Stimulated activated naive CD8-positive, alpha-beta T cell treated with anti-CD3 and anti-CD28 coated beads, Interleukin-15, Interleukin-2, amounts not matched to agents 100 ng/mL and 50 ng/mL, for 24 hours (primary cell): ENCODE measurements around the gene TENT4A.

ENCODE experiments used
- H3K27ac Mint-ChIP-seq: one replicate; pipeline ENCODE4 v1.8.0; 2021; ENCODE audit warnings: mild to moderate bottlenecking, mixed read lengths
- H3K27me3 Mint-ChIP-seq: one replicate; pipeline ENCODE4 v1.8.0; 2021; ENCODE audit warnings: mixed read lengths
- H3K36me3 Mint-ChIP-seq: one replicate; pipeline ENCODE4 v1.8.0; 2021; ENCODE audit warnings: low read depth, mixed read lengths
- H3K4me1 Mint-ChIP-seq: one replicate; pipeline ENCODE4 v1.8.0; 2021; ENCODE audit warnings: low read depth, mixed read lengths
- H3K4me3 Mint-ChIP-seq: one replicate; pipeline ENCODE4 v1.8.0; 2021; ENCODE audit warnings: mild to moderate bottlenecking, mixed read lengths
- H3K9me3 Mint-ChIP-seq: one replicate; pipeline ENCODE4 v1.8.0; 2021; ENCODE audit warnings: mixed read lengths

The TENT4A gene

DNA sequence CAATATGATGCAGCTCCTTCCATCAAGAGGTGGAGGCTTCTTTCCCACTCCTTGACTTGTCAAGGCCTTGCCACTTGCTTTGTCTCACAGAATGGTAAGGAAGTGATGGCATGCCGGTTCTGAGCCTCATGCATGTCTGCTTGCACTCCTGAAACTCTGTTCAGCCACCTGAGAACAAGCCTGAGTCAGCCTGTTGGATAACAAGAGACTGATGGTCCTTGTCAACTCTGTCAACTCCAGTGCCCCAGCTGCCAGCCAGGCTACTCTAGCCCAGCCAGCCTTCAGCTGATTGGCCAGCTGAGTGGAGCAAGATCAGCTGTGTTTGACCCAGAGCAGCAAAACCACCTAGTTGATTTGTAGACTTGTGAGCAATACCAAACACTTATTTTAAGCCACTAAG is 4.4 kb upstream of the TENT4A start:
- Mint-ChIP-seq H3K36me3 (no peaks in the 10 kb centered on the region), H3K4me1 (peaks cover 31% of the 10 kb centered on the region), H3K27ac (no peak overlapping the region), H3K9me3 (no peaks in the 10 kb centered on the region), H3K4me3 (no peak overlapping the region), H3K27me3 (peaks cover 7% of the 10 kb centered on the region)

GRCh38 chr5:6710070-6710469 is 3.2 kb upstream of the TENT4A start:
- H3K4me1 Mint-ChIP-seq = peaks cover 23% of the 10 kb centered on the region
- no peaks in the 10 kb centered on the region for H3K9me3 Mint-ChIP-seq
- no peak overlapping the region for H3K27ac Mint-ChIP-seq
- no peak overlapping the region for H3K4me3 Mint-ChIP-seq
- peaks cover 7% of the 10 kb centered on the region for H3K27me3 Mint-ChIP-seq
- peaks cover 3% of the 10 kb centered on the region for H3K36me3 Mint-ChIP-seq

GRCh38 chr5:6710551-6711318 is 2.5 kb upstream of the TENT4A start:
- Mint-ChIP-seq H3K4me1 (peaks cover 23% of the 10 kb centered on the region), H3K27me3 (peaks cover 7% of the 10 kb centered on the region), H3K36me3 (peaks cover 3% of the 10 kb centered on the region), H3K9me3 (no peaks in the 10 kb centered on the region), H3K27ac (peak overlapping the region; percentile 76), H3K4me3 (no peak overlapping the region)

DNA sequence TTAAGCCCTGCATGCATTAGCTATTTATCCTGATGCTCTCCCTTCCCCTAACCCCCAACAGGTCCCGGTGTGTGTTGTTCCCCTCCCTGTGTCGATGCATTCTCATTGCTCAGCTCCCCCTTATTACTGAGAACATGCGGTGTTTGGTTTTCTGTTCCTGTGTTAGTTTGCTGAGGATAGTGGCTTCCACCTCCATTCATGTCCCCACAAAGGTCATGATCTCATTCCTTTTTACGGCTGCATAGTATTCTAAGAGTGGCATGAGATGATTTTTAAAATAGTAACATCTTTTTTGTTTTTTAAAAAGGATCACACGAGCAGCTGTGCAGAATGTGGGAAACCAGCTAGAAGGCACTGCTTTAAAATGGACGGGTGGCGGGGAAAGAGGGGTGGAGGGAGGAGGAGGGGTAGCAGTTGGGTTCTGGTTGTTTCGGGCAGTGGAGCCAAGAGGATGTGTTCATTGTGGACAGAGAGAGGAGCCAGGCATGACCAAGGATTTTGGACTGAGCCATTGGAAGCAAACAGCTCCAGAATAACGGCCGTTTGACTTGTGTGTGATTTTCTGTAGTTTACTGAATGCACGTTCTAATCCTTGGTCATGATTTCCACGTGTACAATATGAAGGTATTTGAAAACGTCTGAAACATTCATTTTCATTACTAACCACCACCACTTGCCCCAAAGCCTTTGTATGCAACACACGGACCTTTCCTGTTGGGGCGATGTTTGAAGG is 1.7 kb upstream of the TENT4A start:
- H3K27ac Mint-ChIP-seq = peak overlapping the region; percentile 95
- H3K4me1 Mint-ChIP-seq = peaks cover 31% of the 10 kb centered on the region
- peaks cover 9% of the 10 kb centered on the region for H3K36me3 Mint-ChIP-seq
- H3K4me3 Mint-ChIP-seq = peak overlapping the region; percentile 82
- H3K27me3 Mint-ChIP-seq = peaks cover 7% of the 10 kb centered on the region
- H3K9me3 Mint-ChIP-seq = no peaks in the 10 kb centered on the region

DNA sequence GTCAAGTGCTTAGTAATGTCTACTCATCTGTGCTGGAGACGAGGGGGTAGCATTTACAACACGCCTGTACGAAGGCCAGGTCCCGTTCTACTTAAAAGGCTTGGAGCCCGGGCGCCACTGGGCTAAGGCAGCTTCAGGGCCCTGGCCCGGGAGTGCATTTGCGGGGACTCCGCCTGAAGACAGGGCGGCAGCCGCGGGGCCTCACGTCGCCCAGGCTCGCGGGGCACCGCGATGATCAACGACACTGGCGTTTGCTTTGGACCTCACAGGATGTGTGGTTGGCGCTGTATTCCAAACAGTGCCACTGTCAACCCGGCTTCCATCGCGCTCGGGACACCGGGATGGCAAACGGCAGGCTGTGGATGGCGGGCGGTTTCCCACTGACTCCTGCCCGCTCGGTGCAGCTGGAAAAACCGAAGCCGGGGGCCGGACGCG is 1.1 kb upstream of the TENT4A start:
- Mint-ChIP-seq H3K27me3 (peaks cover 7% of the 10 kb centered on the region), H3K27ac (peak overlapping the region; percentile 95), H3K36me3 (peaks cover 11% of the 10 kb centered on the region), H3K9me3 (no peaks in the 10 kb centered on the region), H3K4me1 (peaks cover 37% of the 10 kb centered on the region), H3K4me3 (peak overlapping the region; percentile 82)

DNA sequence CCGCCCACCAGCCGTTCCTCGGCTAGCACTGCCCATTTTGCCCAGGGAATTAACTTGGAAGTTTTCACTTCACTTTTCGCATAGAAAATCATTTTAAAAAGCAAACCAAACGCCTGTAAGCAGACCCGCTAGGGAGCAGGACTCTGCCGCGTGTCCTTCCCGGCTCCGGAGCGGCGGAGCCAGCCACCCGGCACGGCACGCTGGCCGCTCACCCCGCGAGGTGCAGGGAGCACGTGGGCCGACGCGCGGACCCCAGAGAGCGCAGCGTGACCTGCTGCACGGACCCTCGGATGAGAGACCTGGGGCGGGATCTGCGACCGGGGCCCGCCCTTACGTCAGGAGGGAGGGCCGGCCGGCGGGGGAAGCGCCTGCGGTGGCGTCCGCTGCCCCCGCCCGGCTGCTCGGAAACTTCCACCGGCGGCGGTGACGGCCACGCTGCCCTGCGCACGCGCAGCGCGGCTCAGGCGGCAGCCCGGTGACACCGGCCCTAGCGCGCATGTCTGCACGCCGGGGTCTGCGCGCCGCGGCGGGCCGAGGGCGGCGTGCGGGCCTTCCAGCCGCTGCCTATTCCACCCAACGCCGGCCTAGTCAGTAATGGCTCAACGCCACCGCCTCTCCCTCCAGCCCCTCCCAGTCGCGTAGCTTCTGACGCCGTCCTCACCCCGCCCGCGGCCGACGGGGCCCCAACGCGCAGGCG is 507 bp upstream of the TENT4A start:
- peaks cover 7% of the 10 kb centered on the region for H3K27me3 Mint-ChIP-seq
- peak overlapping the region; percentile 95 for H3K27ac Mint-ChIP-seq
- peaks cover 11% of the 10 kb centered on the region for H3K36me3 Mint-ChIP-seq
- H3K4me3 Mint-ChIP-seq = peak overlapping the region; percentile 82
- H3K4me1 Mint-ChIP-seq = peaks cover 42% of the 10 kb centered on the region
- H3K9me3 Mint-ChIP-seq = no peaks in the 10 kb centered on the region

DNA sequence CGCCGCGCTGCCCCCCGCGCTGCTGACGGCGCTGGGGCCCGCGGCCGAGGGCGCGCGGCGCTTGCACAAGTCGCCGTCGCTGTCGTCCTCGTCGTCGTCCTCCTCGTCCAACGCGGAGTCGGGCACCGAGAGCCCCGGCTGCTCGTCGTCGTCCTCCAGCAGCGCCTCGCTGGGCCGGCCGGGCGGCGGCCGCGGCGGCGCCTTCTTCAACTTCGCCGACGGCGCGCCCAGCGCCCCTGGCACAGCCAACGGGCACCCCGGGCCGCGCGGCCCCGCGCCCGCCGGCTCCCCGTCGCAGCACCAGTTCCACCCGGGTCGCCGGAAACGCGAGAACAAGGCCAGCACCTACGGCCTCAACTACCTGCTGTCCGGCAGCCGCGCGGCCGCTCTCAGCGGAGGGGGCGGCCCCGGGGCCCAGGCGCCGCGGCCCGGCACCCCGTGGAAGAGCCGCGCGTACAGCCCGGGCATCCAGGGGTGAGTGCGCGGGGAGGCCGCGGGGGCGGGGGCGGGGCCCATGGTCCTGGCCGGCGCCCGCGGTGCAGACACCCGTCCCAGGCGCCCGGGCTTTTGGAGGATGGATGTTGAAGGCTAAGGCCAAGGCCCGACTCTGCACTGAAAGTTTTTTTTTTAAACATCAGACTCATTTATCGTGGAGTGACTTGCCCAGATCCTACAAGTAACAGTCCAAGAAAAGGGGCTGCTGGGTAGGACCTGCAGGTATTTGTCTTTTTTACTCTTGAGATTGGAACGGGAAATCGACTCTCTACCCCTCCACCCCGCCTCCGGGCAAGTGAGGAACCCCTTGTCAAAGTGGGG is 1.2 kb downstream of the TENT4A start:
- H3K27me3 Mint-ChIP-seq = peaks cover 7% of the 10 kb centered on the region
- H3K4me3 Mint-ChIP-seq = peak overlapping the region; percentile 90
- H3K9me3 Mint-ChIP-seq = no peaks in the 10 kb centered on the region
- peaks cover 60% of the 10 kb centered on the region for H3K4me1 Mint-ChIP-seq
- peak overlapping the region; percentile 82 for H3K27ac Mint-ChIP-seq
- peaks cover 27% of the 10 kb centered on the region for H3K36me3 Mint-ChIP-seq

DNA sequence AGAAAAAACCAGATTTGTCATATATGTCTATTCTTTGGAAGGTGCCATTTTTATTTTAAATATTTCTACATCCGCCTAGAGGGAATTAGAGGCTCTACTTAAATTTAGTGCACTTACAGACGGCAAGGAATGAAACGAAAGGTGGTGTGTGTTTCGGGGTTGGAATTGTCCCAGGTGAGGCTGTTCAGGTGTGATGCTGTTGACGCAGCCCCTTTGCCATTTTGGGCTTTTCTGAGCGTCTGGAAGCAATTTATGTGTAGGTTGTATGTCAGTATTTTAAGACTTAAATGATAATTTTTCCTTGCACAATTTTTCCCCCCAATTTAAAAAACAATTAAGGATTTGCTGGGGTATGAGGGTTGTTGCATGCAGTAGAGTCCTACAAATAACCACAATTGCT is 2.0 kb downstream of the TENT4A start:
- Mint-ChIP-seq H3K4me1 (peaks cover 68% of the 10 kb centered on the region), H3K36me3 (peaks cover 35% of the 10 kb centered on the region), H3K9me3 (no peaks in the 10 kb centered on the region), H3K27ac (peak overlapping the region; percentile 8), H3K4me3 (peak overlapping the region; percentile 90), H3K27me3 (peaks cover 5% of the 10 kb centered on the region)

GRCh38 chr5:6715758-6716628 is 2.8 kb downstream of the TENT4A start:
- peaks cover 71% of the 10 kb centered on the region for H3K4me1 Mint-ChIP-seq
- no peaks in the 10 kb centered on the region for H3K27me3 Mint-ChIP-seq
- H3K4me3 Mint-ChIP-seq = peak overlapping the region; percentile 90
- peaks cover 39% of the 10 kb centered on the region for H3K36me3 Mint-ChIP-seq
- H3K27ac Mint-ChIP-seq = peak overlapping the region; percentile 46
- no peaks in the 10 kb centered on the region for H3K9me3 Mint-ChIP-seq

DNA sequence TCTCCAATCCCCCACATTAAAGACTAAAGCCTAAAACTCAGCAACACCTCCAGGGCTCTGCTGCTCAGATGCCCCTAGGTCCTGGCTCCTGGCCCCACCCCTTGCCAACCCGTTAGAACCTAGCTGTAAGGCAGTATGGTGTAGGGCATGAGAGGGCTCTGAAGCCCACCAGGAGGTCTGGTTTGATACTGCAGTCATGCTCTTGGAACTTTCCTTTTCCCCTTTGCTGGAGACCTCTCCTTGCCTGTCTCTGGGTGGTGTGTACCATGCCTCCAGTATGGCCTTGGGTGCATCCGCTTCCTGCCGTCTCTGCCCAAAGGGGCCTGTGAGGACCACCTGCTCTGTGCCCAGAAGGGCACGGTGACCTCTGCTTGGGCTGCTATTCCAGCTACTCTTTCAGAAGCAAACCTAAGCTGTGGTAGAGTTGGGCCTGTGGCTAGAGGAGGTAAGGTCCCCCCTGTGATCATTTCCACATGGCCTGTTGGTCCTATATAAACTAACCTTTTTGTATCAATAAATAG is 3.5 kb downstream of the TENT4A start:
- Mint-ChIP-seq H3K4me1 (peaks cover 71% of the 10 kb centered on the region), H3K36me3 (peaks cover 40% of the 10 kb centered on the region), H3K9me3 (no peaks in the 10 kb centered on the region), H3K27ac (peak overlapping the region; percentile 46), H3K4me3 (peak overlapping the region; percentile 90), H3K27me3 (no peaks in the 10 kb centered on the region)

DNA sequence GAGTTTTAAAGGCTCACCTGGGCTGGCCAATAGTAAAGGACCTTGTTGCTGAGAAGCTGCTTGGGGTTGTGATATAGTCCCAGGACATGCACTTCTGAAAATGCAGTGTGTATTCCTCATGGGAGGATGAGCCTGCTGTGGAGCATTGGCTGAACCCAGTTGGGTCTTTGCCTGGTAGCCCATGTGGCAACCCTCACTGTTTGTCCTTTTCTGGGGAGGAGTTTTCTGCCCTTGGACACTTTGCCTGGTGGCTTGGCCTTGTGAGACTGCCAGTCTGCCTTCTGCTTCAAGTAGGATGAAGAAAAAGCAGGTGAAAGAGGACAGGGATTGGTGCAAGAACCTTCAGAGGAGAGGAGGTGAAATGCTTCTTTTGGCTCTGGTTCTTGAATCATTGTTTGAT is 4.0 kb downstream of the TENT4A start:
- no peak overlapping the region for H3K27ac Mint-ChIP-seq

GRCh38 chr5:6717687-6718086 is 4.5 kb downstream of the TENT4A start:
- H3K36me3 Mint-ChIP-seq = peaks cover 44% of the 10 kb centered on the region
- no peaks in the 10 kb centered on the region for H3K27me3 Mint-ChIP-seq
- peaks cover 75% of the 10 kb centered on the region for H3K4me1 Mint-ChIP-seq
- H3K4me3 Mint-ChIP-seq = peak overlapping the region; percentile 32
- no peak overlapping the region for H3K27ac Mint-ChIP-seq
- no peaks in the 10 kb centered on the region for H3K9me3 Mint-ChIP-seq

More for the DNA sequence above, 4.0 kb downstream of the TENT4A start:
- peaks cover 40% of the 10 kb centered on the region for H3K36me3 Mint-ChIP-seq
- H3K27me3 Mint-ChIP-seq = no peaks in the 10 kb centered on the region
- H3K4me1 Mint-ChIP-seq = peaks cover 71% of the 10 kb centered on the region
- peak overlapping the region; percentile 32 for H3K4me3 Mint-ChIP-seq
- no peaks in the 10 kb centered on the region for H3K9me3 Mint-ChIP-seq

GRCh38 chr5:6718161-6718681 is 5.0 kb downstream of the TENT4A start:
- H3K27me3 Mint-ChIP-seq = no peaks in the 10 kb centered on the region
- no peak overlapping the region for H3K27ac Mint-ChIP-seq
- peak overlapping the region; percentile 12 for H3K4me3 Mint-ChIP-seq
- peaks cover 46% of the 10 kb centered on the region for H3K36me3 Mint-ChIP-seq
- peaks cover 81% of the 10 kb centered on the region for H3K4me1 Mint-ChIP-seq
- no peaks in the 10 kb centered on the region for H3K9me3 Mint-ChIP-seq
